H1 (cell line): ENCODE results near the gene PPP1R13B. TPM values are rescaled to one million over a fixed set of nuclear protein-coding genes. Genes with fewer than 3 reads are reported as not detected.

ENCODE experiments used
- CHD2 ChIP-seq: IDR thresholded peaks from 2 replicates; pipeline ENCODE4 v1.6.1; 2012; ENCODE audit warnings: low read length, improper control_type of control experiment
- EP300 ChIP-seq, 2 experiments: IDR thresholded peaks; 1 replicate in 1 of 2; 2 replicates in 1 of 2; pipeline ENCODE4 v1.6.1; 2011 to 2012; ENCODE audit warnings: low read depth in 2 of 2, low read length in 2 of 2, mild to moderate bottlenecking in 2 of 2, borderline replicate concordance in 1 of 2, inconsistent platforms in 1 of 2, moderate library complexity in 1 of 2
- GABPA ChIP-seq: IDR thresholded peaks from 2 replicates; pipeline ENCODE4 v1.6.1; 2011; ENCODE audit warnings: mild to moderate bottlenecking, low read length, moderate library complexity, borderline replicate concordance; ENCODE audit not compliant: insufficient read depth
- KDM1A ChIP-seq: fragments of 200-600, 300-600 bp; sonication (generic); IDR thresholded peaks from 2 replicates; pipeline ENCODE4 v1.7.1; 2016; ENCODE audit warnings: mild to moderate bottlenecking, low read length, borderline replicate concordance
- TAF7 ChIP-seq: optimal IDR thresholded peaks from 2 replicates; pipeline ENCODE3; 2011; ENCODE audit warnings: low read depth, mild to moderate bottlenecking, inconsistent platforms, low read length, moderate library complexity, borderline replicate concordance
- TBP ChIP-seq: IDR thresholded peaks from 2 replicates; pipeline ENCODE4 v1.6.1; 2011; ENCODE audit warnings: low read depth, low read length, improper control_type of control experiment
- polyA plus RNA-seq, 7 experiments: library from polyadenylated mRNA; depleted of rRNA in 3 of 7; stranded (reverse) in 5 of 7; unstranded in 2 of 7; fragments of >200 nt in 5 of 7; fragments of 200-250 nt in 2 of 7; gene quantifications; 1 replicate in 5 of 7; 2 replicates in 1 of 7; 4 replicates in 1 of 7; pipeline versions ENCODE4 v1.2.1 to v1.2.3, GENCODE V29; 2011 to 2013; ENCODE audit warnings: missing spikeins in 2 of 7, mixed read lengths in 2 of 7
- total RNA-seq: library from RNA; stranded (reverse); fragmentation: NEBNext Ultra II Directional; extraction: Animal tissue kit (Norgen Biotek cat#: 25700); gene quantifications from 2 replicates; pipeline ENCODE4 v1.2.1, GENCODE V29; 2021

Gene PPP1R13B
- total and polyA plus RNA-seq, 2 of the 8 experiments (the other 6 are each of a cell fraction or from before 2014, with no cell fraction given) = 2.6 to 8.9 TPM

GRCh38 chr14:103788086-103788485 lies 59.3 kb downstream of the PPP1R13B start (continued):
- TF ChIP-seq KDM1A (no peak), CHD2 (no peak), TAF7 (no peak), EP300 (IDR thresholded peaks at IDR 0.05; ENCODE audit: borderline replicate concordance in 1 of 2, low read depth in 2 of 2, low read length in 2 of 2) (no peak), GABPA (no peak), TBP (no peak)
